ENCODE measurements around the gene FEV. TPM values are rescaled to one million over a fixed set of nuclear protein-coding genes. Genes with fewer than 3 reads are reported as not detected.

FEV gene
- total RNA-seq, 1 donor from 2014 or later, result 15.6 TPM

GRCh38 chr2:218999881-219000568 is 15.0 kb upstream of the FEV start:
- no peak for TF ChIP-seq CTCF (IDR thresholded peaks at IDR 0.05; ENCODE audit: unreplicated experiment)
- H3K36me3 Mint-ChIP-seq (ENCODE audit: insufficient read depth), result no peaks in the 10 kb centered on the region
- H3K4me3 Mint-ChIP-seq (ENCODE audit: low read depth), result no peak overlapping the region
- peaks cover 74% of the 10 kb centered on the region for H3K27me3 Mint-ChIP-seq
- DNase-seq (ENCODE audit: low spot score, unreplicated experiment), result no peak
- peaks cover 14% of the 10 kb centered on the region for H3K4me1 Mint-ChIP-seq (ENCODE audit: low read depth)
- no peaks in the 10 kb centered on the region for H3K9me3 Mint-ChIP-seq (ENCODE audit: low read depth)
- H3K27ac Mint-ChIP-seq, result no peak overlapping the region

GRCh38 chr2:218999021-218999880 is 14.3 kb upstream of the FEV start:
- DNase-seq (ENCODE audit: low spot score, unreplicated experiment), result no peak
- Mint-ChIP-seq H3K4me1 (ENCODE audit: low read depth) (peaks cover 14% of the 10 kb centered on the region), H3K36me3 (ENCODE audit: insufficient read depth) (no peaks in the 10 kb centered on the region), H3K27ac (no peak overlapping the region), H3K9me3 (ENCODE audit: low read depth) (no peaks in the 10 kb centered on the region), H3K27me3 (peaks cover 73% of the 10 kb centered on the region), H3K4me3 (ENCODE audit: low read depth) (no peak overlapping the region)
- TF ChIP-seq CTCF (IDR thresholded peaks at IDR 0.05; ENCODE audit: unreplicated experiment), result no peak

- H3K4me1 Mint-ChIP-seq (ENCODE audit: low read depth), result peaks cover 16% of the 10 kb centered on the region
These were observed 13.5 kb upstream of the FEV start for GRCh38 chr2:218998414-218999002.

GRCh38 chr2:218997731-218998130 is 12.7 kb upstream of the FEV start:
- Mint-ChIP-seq H3K27ac (peak overlapping the region; percentile 60), H3K4me1 (ENCODE audit: low read depth) (peaks cover 16% of the 10 kb centered on the region), H3K9me3 (ENCODE audit: low read depth) (no peaks in the 10 kb centered on the region), H3K4me3 (ENCODE audit: low read depth) (no peak overlapping the region), H3K36me3 (ENCODE audit: insufficient read depth) (no peaks in the 10 kb centered on the region), H3K27me3 (peaks cover 69% of the 10 kb centered on the region)
- DNase-seq (ENCODE audit: low spot score, unreplicated experiment), result no peak
- no peak for TF ChIP-seq CTCF (IDR thresholded peaks at IDR 0.05; ENCODE audit: unreplicated experiment)

More at GRCh38 chr2:218998414-218999002, 13.5 kb upstream of the FEV start:
- DNase-seq (ENCODE audit: low spot score, unreplicated experiment), result no peak
- no peaks in the 10 kb centered on the region for H3K36me3 Mint-ChIP-seq (ENCODE audit: insufficient read depth)
- TF ChIP-seq CTCF (IDR thresholded peaks at IDR 0.05; ENCODE audit: unreplicated experiment), result no peak
- H3K4me3 Mint-ChIP-seq (ENCODE audit: low read depth), result no peak overlapping the region
- H3K27me3 Mint-ChIP-seq, result peaks cover 72% of the 10 kb centered on the region
- H3K27ac Mint-ChIP-seq, result peak overlapping the region; percentile 60
- no peaks in the 10 kb centered on the region for H3K9me3 Mint-ChIP-seq (ENCODE audit: low read depth)

GRCh38 chr2:218996937-218997336 is 12.0 kb upstream of the FEV start:
- TF ChIP-seq CTCF (IDR thresholded peaks at IDR 0.05; ENCODE audit: unreplicated experiment), result no peak
- Mint-ChIP-seq H3K27ac (peak overlapping the region; percentile 26), H3K9me3 (ENCODE audit: low read depth) (no peaks in the 10 kb centered on the region), H3K27me3 (peaks cover 74% of the 10 kb centered on the region), H3K36me3 (ENCODE audit: insufficient read depth) (no peaks in the 10 kb centered on the region), H3K4me1 (ENCODE audit: low read depth) (peaks cover 14% of the 10 kb centered on the region), H3K4me3 (ENCODE audit: low read depth) (peak overlapping the region; percentile 42)
- no peak for DNase-seq (ENCODE audit: low spot score, unreplicated experiment)
